ENCODE data around the gene HAPLN3.

HAPLN3 gene

DNA sequence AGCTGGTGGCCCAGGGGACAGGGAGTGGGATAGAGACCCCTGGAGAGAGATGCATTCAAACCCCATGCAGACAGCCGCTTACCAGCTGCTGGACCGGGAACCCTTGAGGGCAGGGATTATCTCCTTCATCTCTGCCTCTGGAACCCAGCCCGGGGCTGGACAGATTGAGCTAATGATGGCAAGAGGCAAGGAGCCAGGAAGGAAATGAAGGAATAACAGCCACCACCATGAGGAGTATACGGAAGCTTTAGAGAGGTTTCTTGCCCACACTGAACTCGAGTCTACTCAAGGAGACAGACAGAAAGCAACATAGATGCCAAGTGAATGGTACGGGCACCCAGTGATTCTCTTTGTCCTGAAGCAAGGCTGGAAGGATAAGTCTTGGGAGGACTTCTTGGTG, 23.2 kb downstream of the HAPLN3 start:
- no peak overlapping the region for H3K4me3 ChIP-seq (replicated peaks; ENCODE audit: insufficient read depth, low read length)
- no peak for DNase-seq (ENCODE audit: low read depth in 1 of 2, low spot score in 1 of 2)
- no peak overlapping the region for H3K27ac ChIP-seq (replicated peaks)
- TF ChIP-seq, protein P1, sequence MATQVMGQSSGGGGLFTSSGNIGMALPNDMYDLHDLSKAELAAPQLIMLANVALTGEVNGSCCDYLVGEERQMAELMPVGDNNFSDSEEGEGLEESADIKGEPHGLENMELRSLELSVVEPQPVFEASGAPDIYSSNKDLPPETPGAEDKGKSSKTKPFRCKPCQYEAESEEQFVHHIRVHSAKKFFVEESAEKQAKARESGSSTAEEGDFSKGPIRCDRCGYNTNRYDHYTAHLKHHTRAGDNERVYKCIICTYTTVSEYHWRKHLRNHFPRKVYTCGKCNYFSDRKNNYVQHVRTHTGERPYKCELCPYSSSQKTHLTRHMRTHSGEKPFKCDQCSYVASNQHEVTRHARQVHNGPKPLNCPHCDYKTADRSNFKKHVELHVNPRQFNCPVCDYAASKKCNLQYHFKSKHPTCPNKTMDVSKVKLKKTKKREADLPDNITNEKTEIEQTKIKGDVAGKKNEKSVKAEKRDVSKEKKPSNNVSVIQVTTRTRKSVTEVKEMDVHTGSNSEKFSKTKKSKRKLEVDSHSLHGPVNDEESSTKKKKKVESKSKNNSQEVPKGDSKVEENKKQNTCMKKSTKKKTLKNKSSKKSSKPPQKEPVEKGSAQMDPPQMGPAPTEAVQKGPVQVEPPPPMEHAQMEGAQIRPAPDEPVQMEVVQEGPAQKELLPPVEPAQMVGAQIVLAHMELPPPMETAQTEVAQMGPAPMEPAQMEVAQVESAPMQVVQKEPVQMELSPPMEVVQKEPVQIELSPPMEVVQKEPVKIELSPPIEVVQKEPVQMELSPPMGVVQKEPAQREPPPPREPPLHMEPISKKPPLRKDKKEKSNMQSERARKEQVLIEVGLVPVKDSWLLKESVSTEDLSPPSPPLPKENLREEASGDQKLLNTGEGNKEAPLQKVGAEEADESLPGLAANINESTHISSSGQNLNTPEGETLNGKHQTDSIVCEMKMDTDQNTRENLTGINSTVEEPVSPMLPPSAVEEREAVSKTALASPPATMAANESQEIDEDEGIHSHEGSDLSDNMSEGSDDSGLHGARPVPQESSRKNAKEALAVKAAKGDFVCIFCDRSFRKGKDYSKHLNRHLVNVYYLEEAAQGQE (IDR thresholded peaks at IDR 0.05; ENCODE audit: insufficient replicate concordance, low read depth), result no peak
- TF ChIP-seq GABPA (IDR thresholded peaks at IDR 0.05; ENCODE audit: low read depth) (no peak), POLR2AphosphoS5 (IDR thresholded peaks at IDR 0.05; ENCODE audit: low read depth) (no peak), SPI1 (IDR thresholded peaks at IDR 0.05; ENCODE audit: borderline replicate concordance, low read depth) (no peak)
- TF ChIP-seq, protein P2, sequence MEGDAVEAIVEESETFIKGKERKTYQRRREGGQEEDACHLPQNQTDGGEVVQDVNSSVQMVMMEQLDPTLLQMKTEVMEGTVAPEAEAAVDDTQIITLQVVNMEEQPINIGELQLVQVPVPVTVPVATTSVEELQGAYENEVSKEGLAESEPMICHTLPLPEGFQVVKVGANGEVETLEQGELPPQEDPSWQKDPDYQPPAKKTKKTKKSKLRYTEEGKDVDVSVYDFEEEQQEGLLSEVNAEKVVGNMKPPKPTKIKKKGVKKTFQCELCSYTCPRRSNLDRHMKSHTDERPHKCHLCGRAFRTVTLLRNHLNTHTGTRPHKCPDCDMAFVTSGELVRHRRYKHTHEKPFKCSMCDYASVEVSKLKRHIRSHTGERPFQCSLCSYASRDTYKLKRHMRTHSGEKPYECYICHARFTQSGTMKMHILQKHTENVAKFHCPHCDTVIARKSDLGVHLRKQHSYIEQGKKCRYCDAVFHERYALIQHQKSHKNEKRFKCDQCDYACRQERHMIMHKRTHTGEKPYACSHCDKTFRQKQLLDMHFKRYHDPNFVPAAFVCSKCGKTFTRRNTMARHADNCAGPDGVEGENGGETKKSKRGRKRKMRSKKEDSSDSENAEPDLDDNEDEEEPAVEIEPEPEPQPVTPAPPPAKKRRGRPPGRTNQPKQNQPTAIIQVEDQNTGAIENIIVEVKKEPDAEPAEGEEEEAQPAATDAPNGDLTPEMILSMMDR (IDR thresholded peaks at IDR 0.05; ENCODE audit: insufficient read depth, low read length), result no peak
- no peaks in the 10 kb centered on the region for H3K27me3 ChIP-seq (ENCODE audit: insufficient read depth, poor library complexity, severe bottlenecking)

DNA sequence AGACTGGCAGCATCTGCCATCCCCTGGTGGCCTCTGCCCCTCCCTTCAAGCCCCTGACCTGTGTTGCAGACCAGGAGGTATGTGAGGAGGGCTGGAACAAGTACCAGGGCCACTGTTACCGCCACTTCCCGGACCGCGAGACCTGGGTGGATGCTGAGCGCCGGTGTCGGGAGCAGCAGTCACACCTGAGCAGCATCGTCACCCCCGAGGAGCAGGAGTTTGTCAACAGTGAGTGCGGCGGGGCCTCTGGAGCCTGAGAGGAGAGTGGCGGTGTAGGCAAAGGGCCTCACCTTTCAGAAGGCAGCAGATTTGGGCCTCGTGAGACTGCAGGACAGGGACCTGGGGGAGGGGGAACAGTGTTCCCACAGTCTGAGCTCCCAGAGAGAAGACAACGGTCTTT, 24.0 kb downstream of the HAPLN3 start:
- no peaks in the 10 kb centered on the region for H3K27me3 ChIP-seq (ENCODE audit: insufficient read depth, poor library complexity, severe bottlenecking)
- TF ChIP-seq, protein P2 (IDR thresholded peaks at IDR 0.05; ENCODE audit: insufficient read depth, low read length), result no peak
- TF ChIP-seq POLR2AphosphoS5 (IDR thresholded peaks at IDR 0.05; ENCODE audit: low read depth), result no peak
- TF ChIP-seq GABPA (IDR thresholded peaks at IDR 0.05; ENCODE audit: low read depth), result no peak
- TF ChIP-seq, protein P1 (IDR thresholded peaks at IDR 0.05; ENCODE audit: insufficient replicate concordance, low read depth), result no peak
- no peak for TF ChIP-seq SPI1 (IDR thresholded peaks at IDR 0.05; ENCODE audit: borderline replicate concordance, low read depth)
- no peak overlapping the region for H3K27ac ChIP-seq (replicated peaks)
- no peak for DNase-seq (ENCODE audit: low read depth in 1 of 2, low spot score in 1 of 2)
- H3K4me3 ChIP-seq (replicated peaks; ENCODE audit: insufficient read depth, low read length), result no peak overlapping the region

DNA sequence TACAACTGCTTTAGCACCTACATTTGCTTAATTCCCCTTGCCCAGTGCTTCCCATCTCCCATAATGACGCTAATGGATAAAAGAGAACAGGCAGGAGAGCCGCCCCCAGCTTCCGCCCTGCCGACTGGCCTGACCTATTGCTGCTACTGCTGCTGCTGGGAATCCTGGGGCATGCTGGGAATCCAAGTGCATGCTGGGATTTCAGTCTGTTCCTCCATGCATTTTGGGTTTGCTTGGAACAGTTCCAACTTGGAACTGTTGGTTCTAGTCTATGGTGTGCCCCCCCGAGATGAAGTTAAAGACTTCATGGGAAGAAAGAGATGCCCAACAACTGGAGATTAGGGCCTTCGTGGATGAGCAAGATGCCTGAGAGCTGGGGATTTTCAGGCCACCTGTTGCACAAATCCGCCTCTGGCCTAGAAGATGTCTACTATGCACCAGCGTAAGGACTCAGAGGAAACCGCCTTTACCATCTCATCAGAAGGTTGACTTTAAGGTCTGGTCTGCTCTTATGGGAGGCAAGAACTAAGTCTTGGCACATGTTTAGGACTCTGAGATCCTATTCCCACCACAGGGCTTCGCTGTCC, 29.0 kb downstream of the HAPLN3 start:
- Histone ChIP-seq H3K4me3 (replicated peaks; ENCODE audit: insufficient read depth, low read length) (no peak overlapping the region), H3K27me3 (ENCODE audit: insufficient read depth, poor library complexity, severe bottlenecking) (no peaks in the 10 kb centered on the region), H3K27ac (replicated peaks) (no peak overlapping the region)
- TF ChIP-seq GABPA (IDR thresholded peaks at IDR 0.05; ENCODE audit: low read depth), result no peak
- TF ChIP-seq POLR2AphosphoS5 (IDR thresholded peaks at IDR 0.05; ENCODE audit: low read depth), result no peak
- DNase-seq (ENCODE audit: low read depth in 1 of 2, low spot score in 1 of 2), result no peak

DNA sequence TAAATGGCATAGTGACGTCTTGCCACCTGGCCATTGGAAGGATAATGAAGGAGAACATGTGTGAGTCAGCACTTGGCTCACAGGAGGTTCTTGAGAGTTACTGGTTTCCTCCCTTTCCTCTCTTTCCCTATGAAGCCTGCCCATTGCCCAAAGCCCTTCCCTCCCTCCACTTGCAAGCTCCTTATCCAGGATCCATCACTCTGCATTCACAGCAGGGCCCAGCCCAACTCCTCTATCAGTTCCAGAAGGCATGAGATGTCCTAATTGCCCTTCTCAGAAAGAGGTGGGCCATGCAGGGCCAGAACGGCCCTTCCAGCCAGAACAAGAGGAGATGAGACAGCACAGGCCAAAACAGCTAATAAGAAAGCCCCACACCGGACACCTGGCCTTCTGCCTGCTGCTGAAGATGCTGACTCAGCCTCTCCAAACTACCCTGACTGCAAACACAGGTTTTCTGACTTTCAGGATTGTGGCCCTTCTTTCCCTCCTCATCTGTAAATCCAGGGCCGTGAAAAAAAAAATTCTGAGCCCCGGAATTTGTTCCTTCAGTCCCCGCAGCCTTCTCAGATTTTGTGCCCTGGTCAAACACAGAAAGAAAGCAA, 29.7 kb downstream of the HAPLN3 start:
- no peak for TF ChIP-seq GABPA (IDR thresholded peaks at IDR 0.05; ENCODE audit: low read depth)
- no peak for TF ChIP-seq SPI1 (IDR thresholded peaks at IDR 0.05; ENCODE audit: borderline replicate concordance, low read depth)
- TF ChIP-seq, protein P2 (IDR thresholded peaks at IDR 0.05; ENCODE audit: insufficient read depth, low read length), result no peak
- TF ChIP-seq, protein P1 (IDR thresholded peaks at IDR 0.05; ENCODE audit: insufficient replicate concordance, low read depth), result no peak
- TF ChIP-seq POLR2AphosphoS5 (IDR thresholded peaks at IDR 0.05; ENCODE audit: low read depth), result no peak
- Histone ChIP-seq H3K27me3 (ENCODE audit: insufficient read depth, poor library complexity, severe bottlenecking) (no peaks in the 10 kb centered on the region), H3K4me3 (replicated peaks; ENCODE audit: insufficient read depth, low read length) (no peak overlapping the region), H3K27ac (replicated peaks) (no peak overlapping the region)
- no peak for DNase-seq (ENCODE audit: low read depth in 1 of 2, low spot score in 1 of 2)
